ENCODE data around the gene NIPAL1.
A peak's percentile ranks its signal among the peaks of the same experiment; 100 is the strongest.

Gene NIPAL1

DNA sequence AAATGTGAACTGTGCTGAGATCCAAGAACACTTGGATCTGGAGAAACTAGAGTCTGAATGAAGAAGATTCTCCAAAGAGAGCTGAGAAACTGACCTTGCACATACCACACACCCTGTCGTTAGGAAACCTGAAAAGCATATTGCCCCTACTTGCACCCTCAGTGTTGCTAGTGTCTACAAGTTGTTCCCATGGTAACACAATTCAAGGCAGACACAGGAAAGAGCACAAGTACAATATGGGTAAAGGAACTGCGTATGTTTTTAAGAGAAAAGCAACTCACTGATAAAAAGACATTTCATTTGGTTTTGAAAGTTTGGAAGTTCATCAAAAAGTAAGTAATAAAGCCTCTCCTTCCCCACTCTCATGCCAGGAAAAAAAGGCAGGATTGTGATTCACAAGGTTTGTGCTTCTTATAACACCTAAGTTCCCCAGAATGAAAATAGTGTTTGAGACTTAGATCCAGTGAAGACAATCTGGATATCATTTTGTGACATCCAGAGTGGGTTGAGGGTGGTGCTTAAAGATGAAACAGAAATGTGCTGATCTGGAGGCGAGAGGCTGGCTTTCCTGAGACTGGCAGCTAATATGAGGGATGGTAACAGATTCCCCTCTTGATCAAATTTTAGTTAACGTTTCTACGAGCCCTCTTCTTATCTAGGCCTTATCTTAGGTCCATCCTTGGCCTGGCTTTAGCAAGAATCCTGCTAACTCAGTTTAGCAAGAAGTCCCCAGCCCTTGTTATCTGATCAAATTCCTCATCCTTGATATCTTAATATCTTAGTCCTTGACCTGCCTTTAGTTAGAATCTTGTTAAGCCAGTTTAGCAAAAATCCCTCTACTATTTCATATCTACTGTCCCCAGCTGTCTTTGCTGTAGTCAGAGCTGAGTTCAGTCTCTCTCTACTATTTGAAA lies 42.3 kb downstream of the NIPAL1 start:
- no peaks in the 10 kb centered on the region for H3K27me3 ChIP-seq (ENCODE audit: low read depth)
- DNase-seq (ENCODE audit: low spot score in 2 of 2) = no peak
- H3K9me3 ChIP-seq = no peaks in the 10 kb centered on the region
- in situ Hi-C loops (cut with MboI; ENCODE audit: low sequenced_read_pairs) = no loop called here
- no peak overlapping the region for H3K4me3 ChIP-seq
- H3K36me3 ChIP-seq (replicated peaks) = no peaks in the 10 kb centered on the region
- no peaks in the 10 kb centered on the region for H3K4me1 ChIP-seq

- DNase-seq (ENCODE audit: low spot score in 2 of 2) = no peak
- H3K4me3 ChIP-seq = no peak overlapping the region
- no peaks in the 10 kb centered on the region for H3K9me3 ChIP-seq
- no peaks in the 10 kb centered on the region for H3K36me3 ChIP-seq (replicated peaks)
- in situ Hi-C loops (cut with MboI; ENCODE audit: low sequenced_read_pairs) = no loop called here
- no peaks in the 10 kb centered on the region for H3K27me3 ChIP-seq (ENCODE audit: low read depth)
- no peaks in the 10 kb centered on the region for H3K4me1 ChIP-seq
Measured at GRCh38 chr4:48064349-48064748, 47.8 kb downstream of the NIPAL1 start.

- in situ Hi-C loops (cut with MboI; ENCODE audit: low sequenced_read_pairs) = no loop called here
- DNase-seq (ENCODE audit: low spot score in 2 of 2) = no peak
- H3K27me3 ChIP-seq (ENCODE audit: low read depth) = no peaks in the 10 kb centered on the region
- H3K9me3 ChIP-seq = no peaks in the 10 kb centered on the region
- no peaks in the 10 kb centered on the region for H3K4me1 ChIP-seq
- H3K4me3 ChIP-seq = no peak overlapping the region
- H3K36me3 ChIP-seq (replicated peaks) = no peaks in the 10 kb centered on the region
Measured at GRCh38 chr4:48065587-48066052, 49.0 kb downstream of the NIPAL1 start.

- no peaks in the 10 kb centered on the region for H3K36me3 ChIP-seq (replicated peaks)
- H3K4me1 ChIP-seq = peaks cover 5% of the 10 kb centered on the region; the same call in 1 of the 2 replicates
- H3K27me3 ChIP-seq (ENCODE audit: low read depth) = no peaks in the 10 kb centered on the region
- no peak for DNase-seq (ENCODE audit: low spot score in 2 of 2)
- in situ Hi-C loops (cut with MboI; ENCODE audit: low sequenced_read_pairs) = no loop called here
- H3K9me3 ChIP-seq = no peaks in the 10 kb centered on the region
- no peak overlapping the region for H3K4me3 ChIP-seq
Measured at GRCh38 chr4:48067536-48067935, 51.0 kb downstream of the NIPAL1 start.

DNA sequence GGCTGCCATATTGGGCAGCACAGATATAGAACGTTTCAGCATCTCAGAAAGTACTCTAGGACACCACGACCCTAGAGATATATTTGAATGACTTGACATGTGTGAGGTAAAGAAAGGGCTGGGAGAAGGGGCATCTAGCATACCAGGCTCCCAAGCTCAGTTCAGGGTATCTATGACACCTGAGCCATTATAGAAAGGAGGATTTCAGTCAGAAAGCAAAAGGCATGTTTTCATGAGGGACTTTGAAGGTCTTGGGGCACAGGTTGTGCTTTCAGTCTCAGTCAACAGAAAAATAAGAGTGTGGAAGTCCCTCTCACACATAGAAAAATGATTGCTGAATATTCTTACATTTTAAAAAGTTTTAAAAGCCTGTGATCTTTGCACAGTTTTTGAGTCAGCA lies 51.6 kb downstream of the NIPAL1 start:
- Histone ChIP-seq H3K4me3 (no peak overlapping the region), H3K4me1 (peaks cover 5% of the 10 kb centered on the region; the same call in 1 of the 2 replicates), H3K27me3 (ENCODE audit: low read depth) (no peaks in the 10 kb centered on the region), H3K36me3 (replicated peaks) (no peaks in the 10 kb centered on the region), H3K9me3 (no peaks in the 10 kb centered on the region)
- no peak for DNase-seq (ENCODE audit: low spot score in 2 of 2)
- in situ Hi-C loops (cut with MboI; ENCODE audit: low sequenced_read_pairs) = no loop called here

GRCh38 chr4:48069026-48069425 lies 52.5 kb downstream of the NIPAL1 start:
- no peaks in the 10 kb centered on the region for H3K36me3 ChIP-seq (replicated peaks)
- in situ Hi-C loops (cut with MboI; ENCODE audit: low sequenced_read_pairs) = no loop called here

GRCh38 chr4:48071191-48071590 lies 54.6 kb downstream of the NIPAL1 start:
- Histone ChIP-seq H3K4me1 (peaks cover 15% of the 10 kb centered on the region), H3K9me3 (no peaks in the 10 kb centered on the region), H3K27me3 (ENCODE audit: low read depth) (no peaks in the 10 kb centered on the region), H3K36me3 (replicated peaks) (no peaks in the 10 kb centered on the region), H3K4me3 (no peak overlapping the region)
- peak in 1 of 2 experiments; percentile 59 for DNase-seq (ENCODE audit: low spot score in 2 of 2)
- in situ Hi-C loops (cut with MboI; ENCODE audit: low sequenced_read_pairs) = no loop called here

More at GRCh38 chr4:48069026-48069425, 52.5 kb downstream of the NIPAL1 start:
- Histone ChIP-seq H3K4me1 (peaks cover 10% of the 10 kb centered on the region), H3K27me3 (ENCODE audit: low read depth) (no peaks in the 10 kb centered on the region), H3K4me3 (no peak overlapping the region), H3K9me3 (no peaks in the 10 kb centered on the region)
- no peak for DNase-seq (ENCODE audit: low spot score in 2 of 2)

- no peak for DNase-seq (ENCODE audit: low spot score in 2 of 2)
- Histone ChIP-seq H3K27me3 (ENCODE audit: low read depth) (no peaks in the 10 kb centered on the region), H3K9me3 (no peaks in the 10 kb centered on the region), H3K36me3 (replicated peaks) (no peaks in the 10 kb centered on the region), H3K4me1 (peaks cover 15% of the 10 kb centered on the region), H3K4me3 (no peak overlapping the region)
- in situ Hi-C loops (cut with MboI; ENCODE audit: low sequenced_read_pairs) = no loop called here
Measured at GRCh38 chr4:48073567-48074103, 57.1 kb downstream of the NIPAL1 start.

DNA sequence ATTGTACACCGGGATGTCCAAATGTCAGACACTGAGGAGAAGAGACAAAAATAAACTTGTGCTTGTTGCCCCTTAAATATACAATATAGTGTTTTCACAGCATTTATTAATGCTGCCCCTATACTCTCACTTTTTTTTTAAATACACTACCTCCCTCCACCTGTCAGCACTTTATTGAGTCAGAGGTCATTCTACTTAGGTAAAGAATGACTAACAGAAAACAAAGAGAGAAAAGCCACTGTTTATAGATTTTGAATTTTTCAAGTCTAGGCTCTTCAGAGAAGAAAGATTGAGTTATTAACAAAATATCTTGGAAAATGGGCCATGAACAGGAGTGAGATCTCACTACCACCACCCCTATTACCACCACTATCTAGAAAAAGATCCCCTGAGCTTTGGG lies 58.1 kb downstream of the NIPAL1 start:
- in situ Hi-C loops (cut with MboI; ENCODE audit: low sequenced_read_pairs) = loop anchor here (25.0 kb wide), 2 partner anchors 137 to 387 kb away; no protein-coding TSS in a partner anchor
- no peaks in the 10 kb centered on the region for H3K27me3 ChIP-seq (ENCODE audit: low read depth)
- H3K36me3 ChIP-seq (replicated peaks) = no peaks in the 10 kb centered on the region
- no peak overlapping the region for H3K4me3 ChIP-seq
- DNase-seq (ENCODE audit: low spot score in 2 of 2) = no peak
- no peaks in the 10 kb centered on the region for H3K9me3 ChIP-seq
- peaks cover 15% of the 10 kb centered on the region for H3K4me1 ChIP-seq

GRCh38 chr4:48078425-48078824 lies 61.9 kb downstream of the NIPAL1 start:
- DNase-seq (ENCODE audit: low spot score in 2 of 2) = no peak
- Histone ChIP-seq H3K36me3 (replicated peaks) (no peaks in the 10 kb centered on the region), H3K4me3 (no peak overlapping the region), H3K4me1 (peaks cover 9% of the 10 kb centered on the region), H3K9me3 (no peaks in the 10 kb centered on the region), H3K27me3 (ENCODE audit: low read depth) (no peaks in the 10 kb centered on the region)
- in situ Hi-C loops (cut with MboI; ENCODE audit: low sequenced_read_pairs) = loop anchor here (25.0 kb wide), 2 partner anchors 141 to 391 kb away; no protein-coding TSS in a partner anchor

- H3K36me3 ChIP-seq (replicated peaks) = no peaks in the 10 kb centered on the region
- H3K4me3 ChIP-seq = no peak overlapping the region
- H3K27me3 ChIP-seq (ENCODE audit: low read depth) = no peaks in the 10 kb centered on the region
- H3K4me1 ChIP-seq = peaks cover 4% of the 10 kb centered on the region
- no peaks in the 10 kb centered on the region for H3K9me3 ChIP-seq
- in situ Hi-C loops (cut with MboI; ENCODE audit: low sequenced_read_pairs) = loop anchor here (25.0 kb wide), 2 partner anchors 142 to 392 kb away; no protein-coding TSS in a partner anchor
- DNase-seq (ENCODE audit: low spot score in 2 of 2) = no peak
Measured at GRCh38 chr4:48078862-48079655, 62.5 kb downstream of the NIPAL1 start.

GRCh38 chr4:48079972-48080391 lies 63.4 kb downstream of the NIPAL1 start:
- in situ Hi-C loops (cut with MboI; ENCODE audit: low sequenced_read_pairs) = loop anchor here (10.0 to 25.0 kb wide), 3 partner anchors 55 to 393 kb away; no protein-coding TSS in a partner anchor
- Histone ChIP-seq H3K4me3 (no peak overlapping the region), H3K4me1 (no peaks in the 10 kb centered on the region), H3K9me3 (no peaks in the 10 kb centered on the region), H3K36me3 (replicated peaks) (no peaks in the 10 kb centered on the region), H3K27me3 (ENCODE audit: low read depth) (no peaks in the 10 kb centered on the region; the same call in 1 of the 2 replicates)
- no peak for DNase-seq (ENCODE audit: low spot score in 2 of 2)

- Histone ChIP-seq H3K4me3 (no peak overlapping the region), H3K9me3 (no peaks in the 10 kb centered on the region), H3K4me1 (no peaks in the 10 kb centered on the region), H3K27me3 (ENCODE audit: low read depth) (no peaks in the 10 kb centered on the region; the same call in 1 of the 2 replicates), H3K36me3 (replicated peaks) (no peaks in the 10 kb centered on the region)
- no peak for DNase-seq (ENCODE audit: low spot score in 2 of 2)
- in situ Hi-C loops (cut with MboI; ENCODE audit: low sequenced_read_pairs) = loop anchor here (10.0 to 25.0 kb wide), 3 partner anchors 56 to 394 kb away; no protein-coding TSS in a partner anchor
Measured at GRCh38 chr4:48081196-48081595, 64.6 kb downstream of the NIPAL1 start.

Data from HAP-1 (cell line).